Stimulated activated CD4-positive, alpha-beta T cell treated with anti-CD3 and anti-CD28 coated beads, TNF-alpha, amount 100 ng/mL, for 1 hour (primary cell): ENCODE results near the gene LILRB1.
"Not testable (repeated sequence)": the region's sequence is repeated elsewhere in the genome, so short reads cannot be mapped to it uniquely, and the experiment has no call there.

Source experiments
- DNase-seq, 3 donors: peaks; one replicate each; pipeline ENCODE4 v3.0.0-alpha.2; 2020; ENCODE audit warnings: low read depth in 3 of 3, low spot score in 1 of 3

LILRB1 gene

GRCh38 chr19:54630262-54630661 is at the start of gene LILRB1:
Gene LILRB1, plus strand, starts transcription at chr19:54630484. Its CDS starts 590 bp downstream, at chr19:54631074.
- not testable (repeated sequence) for DNase-seq

- DNase-seq = no peak
Observed at GRCh38 chr19:54586397-54586796, 43.9 kb upstream of the LILRB1 start.

DNA sequence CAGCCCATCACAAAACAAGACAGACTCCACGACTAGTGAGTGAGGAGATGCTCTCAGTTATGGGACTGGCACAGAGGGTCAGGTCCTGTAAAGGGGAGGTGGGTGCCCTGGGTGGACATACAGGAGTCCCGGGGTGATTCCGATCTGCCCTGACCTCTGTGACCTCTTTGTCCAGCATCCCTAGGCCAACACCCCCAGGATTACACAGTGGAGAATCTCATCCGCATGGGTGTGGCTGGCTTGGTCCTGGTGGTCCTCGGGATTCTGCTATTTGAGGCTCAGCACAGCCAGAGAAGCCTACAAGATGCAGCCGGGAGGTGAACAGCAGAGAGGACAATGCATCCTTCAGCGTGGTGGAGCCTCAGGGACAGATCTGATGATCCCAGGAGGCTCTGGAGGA is 43.3 kb upstream of the LILRB1 start:
- DNase-seq = no peak

DNA sequence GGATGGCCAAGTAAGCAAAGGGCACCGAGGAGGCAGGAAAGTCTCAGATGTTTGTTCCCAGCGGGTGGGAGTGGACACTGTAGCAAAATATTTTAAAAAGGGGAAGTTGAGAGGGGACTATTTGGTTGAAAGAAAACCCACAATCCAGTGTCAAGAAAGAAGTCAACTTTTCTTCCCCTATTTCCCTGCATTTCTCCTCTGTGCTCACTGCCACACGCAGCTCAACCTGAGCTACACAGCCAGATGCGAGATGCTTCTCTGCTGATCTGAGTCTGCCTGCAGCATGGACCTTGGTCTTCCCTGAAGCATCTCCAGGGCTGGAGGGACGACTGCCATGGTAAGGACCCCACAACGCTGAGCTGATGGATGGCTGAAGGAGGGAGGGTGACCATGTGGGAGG is 36.8 kb upstream of the LILRB1 start, which contains the start of gene LILRA1:
Gene LILRA1 (plus strand): TSS at position 188 of the 400 bp plus-strand sequence. CDS start 613 bp downstream, outside the sequence.
- not testable (repeated sequence) for DNase-seq

- not testable (repeated sequence) for DNase-seq
Observed at GRCh38 chr19:54593931-54594626, 36.2 kb upstream of the LILRB1 start.

GRCh38 chr19:54594737-54595136 is 35.5 kb upstream of the LILRB1 start:
- DNase-seq = no peak

DNA sequence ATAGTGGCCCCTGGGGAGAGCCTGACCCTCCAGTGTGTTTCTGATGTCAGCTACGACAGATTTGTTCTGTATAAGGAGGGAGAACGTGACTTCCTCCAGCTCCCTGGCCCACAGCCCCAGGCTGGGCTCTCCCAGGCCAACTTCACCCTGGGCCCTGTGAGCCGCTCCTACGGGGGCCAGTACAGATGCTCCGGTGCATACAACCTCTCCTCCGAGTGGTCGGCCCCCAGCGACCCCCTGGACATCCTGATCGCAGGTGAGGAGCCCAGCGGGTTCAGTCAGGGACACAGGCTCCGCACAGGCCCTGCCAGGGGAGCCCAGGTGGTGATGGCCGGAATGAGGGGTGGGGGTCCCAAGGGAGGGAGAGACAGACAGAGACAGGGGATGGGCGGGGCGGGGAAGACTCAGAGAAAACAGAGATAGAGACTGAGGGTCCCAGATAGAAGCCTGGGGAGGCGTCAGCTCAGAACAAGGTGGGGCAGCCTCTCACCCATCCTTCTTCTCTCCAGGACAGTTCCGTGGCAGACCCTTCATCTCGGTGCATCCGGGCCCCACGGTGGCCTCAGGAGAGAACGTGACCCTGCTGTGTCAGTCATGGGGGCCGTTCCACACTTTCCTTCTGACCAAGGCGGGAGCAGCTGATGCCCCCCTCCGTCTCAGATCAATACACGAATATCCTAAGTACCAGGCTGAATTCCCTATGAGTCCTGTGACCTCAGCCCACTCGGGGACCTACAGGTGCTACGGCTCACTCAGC is 34.4 kb upstream of the LILRB1 start:
- DNase-seq = not testable (repeated sequence)

GRCh38 chr19:54600212-54600611 is 30.1 kb upstream of the LILRB1 start:
- no peak for DNase-seq

- no peak for DNase-seq
Observed at GRCh38 chr19:54606230-54606629, 24.1 kb upstream of the LILRB1 start.

GRCh38 chr19:54606891-54607784 is 23.1 kb upstream of the LILRB1 start:
- no peak for DNase-seq

DNA sequence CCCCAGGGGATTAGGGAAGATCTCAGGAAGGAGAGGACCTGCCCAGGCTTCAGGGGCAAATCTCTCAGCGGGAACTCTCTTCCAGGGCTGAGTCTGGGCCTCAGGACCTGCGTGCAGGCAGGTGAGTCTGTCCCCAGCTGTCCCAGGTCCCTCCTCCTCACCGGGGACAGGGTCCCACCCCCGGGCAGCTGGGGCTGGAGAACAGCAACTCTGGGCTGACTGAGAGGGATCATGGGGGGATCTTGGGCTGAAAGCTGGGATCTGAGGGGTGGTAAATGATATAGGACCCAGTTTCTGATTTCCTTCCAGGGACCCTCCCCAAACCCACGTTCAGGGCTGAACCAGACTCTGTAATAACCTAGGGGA is 22.5 kb upstream of the LILRB1 start:
- no peak for DNase-seq

- DNase-seq = no peak
Observed at GRCh38 chr19:54608205-54608604, 22.1 kb upstream of the LILRB1 start.

- no peak for DNase-seq
Observed at GRCh38 chr19:54608792-54609191, 21.5 kb upstream of the LILRB1 start.

- DNase-seq = no peak
Observed at GRCh38 chr19:54609356-54609791, 20.9 kb upstream of the LILRB1 start.

- no peak for DNase-seq
Observed at GRCh38 chr19:54612428-54612827, 17.9 kb upstream of the LILRB1 start.

DNA sequence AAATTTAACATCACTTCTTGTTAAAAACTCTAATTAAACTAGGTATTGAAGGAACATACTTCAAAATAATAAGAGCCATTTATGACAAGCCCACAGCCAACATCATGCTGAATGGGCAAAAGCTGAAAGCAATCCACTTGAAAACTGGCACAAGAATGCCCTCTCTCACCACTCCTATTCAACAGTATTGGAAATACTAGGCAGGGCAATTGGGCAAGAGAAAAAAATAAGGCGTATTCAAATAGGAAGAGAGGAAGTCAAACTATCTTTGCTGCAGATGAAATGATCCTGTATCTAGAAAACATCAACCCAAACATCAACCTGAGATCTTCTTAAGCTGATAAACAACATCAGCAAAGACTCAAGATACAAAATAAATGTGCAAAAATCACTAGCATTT is 15.6 kb upstream of the LILRB1 start:
- DNase-seq = no peak

DNA sequence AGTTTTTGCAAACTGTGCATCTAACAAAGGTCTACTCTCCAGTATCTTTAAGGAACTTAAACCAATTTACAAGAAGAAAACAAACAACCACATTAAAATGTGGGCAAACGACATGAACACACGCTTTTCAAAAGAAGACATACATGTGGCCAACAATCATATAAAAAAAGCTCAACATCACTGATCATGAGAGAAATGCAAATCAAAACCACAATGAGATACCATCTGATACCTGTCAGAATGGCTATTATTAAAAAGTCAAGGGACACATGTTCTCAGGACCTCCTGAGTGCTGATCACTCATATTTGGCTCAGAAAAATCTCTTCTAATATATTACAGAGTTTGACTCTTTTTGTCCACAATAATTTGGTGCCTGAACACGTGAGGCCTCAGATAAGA is 14.2 kb upstream of the LILRB1 start:
- DNase-seq = no peak

GRCh38 chr19:54616821-54617560 is 13.3 kb upstream of the LILRB1 start:
- no peak for DNase-seq

DNA sequence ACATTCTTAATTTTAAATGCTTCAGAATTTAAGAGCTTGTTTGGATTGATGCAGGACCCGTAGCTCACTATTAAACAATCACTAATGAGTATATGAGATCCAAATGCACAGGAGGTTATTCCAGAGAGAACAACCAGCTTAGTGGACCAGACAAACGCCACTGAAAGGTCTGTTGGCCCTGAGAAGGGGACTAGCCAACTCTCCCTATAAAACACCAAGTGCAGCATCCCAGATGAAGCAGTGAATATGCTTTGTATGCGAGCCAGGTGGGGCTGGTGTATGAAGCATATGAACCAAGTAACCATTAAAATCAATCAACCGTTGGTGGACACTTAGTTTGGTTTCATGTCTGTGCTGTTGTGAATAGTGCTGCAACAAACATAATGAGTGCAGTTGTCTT is 9.8 kb upstream of the LILRB1 start:
- DNase-seq = no peak

- DNase-seq = no peak
Observed at GRCh38 chr19:54622431-54622830, 7.9 kb upstream of the LILRB1 start.

DNA sequence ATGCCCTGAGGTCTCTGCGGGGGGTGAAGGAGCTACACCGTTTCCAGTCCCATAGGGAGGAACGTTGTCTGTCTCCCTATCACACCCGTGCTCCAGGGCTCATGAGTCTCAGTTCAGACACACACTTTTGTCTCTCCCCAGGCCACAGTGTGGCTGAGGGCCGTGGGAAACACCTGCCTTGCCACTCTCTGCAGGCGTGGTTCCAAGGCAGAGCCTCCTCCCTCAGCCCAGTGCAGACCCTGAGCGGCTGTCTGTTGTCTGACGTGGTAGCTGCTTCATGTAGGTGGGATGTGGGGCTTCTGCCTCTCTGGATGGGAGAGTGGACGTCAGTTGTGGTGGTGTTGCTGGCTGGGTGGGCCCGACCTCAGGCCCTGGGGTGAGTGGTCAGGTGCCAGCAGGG is 6.0 kb upstream of the LILRB1 start:
- not testable (repeated sequence) for DNase-seq
